ENCODE data around the gene ADD1.

Gene ADD1

DNA sequence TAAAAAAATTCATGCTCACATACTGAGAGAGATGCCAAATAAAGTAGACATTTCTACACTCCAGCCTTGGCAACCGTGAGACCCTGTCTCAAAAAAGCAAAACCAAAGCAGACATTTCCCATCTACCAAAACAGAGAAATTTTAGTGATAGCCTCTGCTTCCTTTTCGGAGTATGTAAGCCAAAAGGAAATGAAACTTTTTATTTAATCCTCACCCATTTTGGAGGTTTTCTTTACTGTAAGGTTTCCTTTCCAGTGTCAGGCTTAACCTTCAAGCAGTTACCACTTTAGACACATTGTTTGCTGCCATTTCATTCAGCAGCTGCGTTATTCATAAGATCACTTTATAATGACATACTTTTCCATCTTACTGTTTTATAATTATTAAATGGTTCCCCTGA is 15.9 kb downstream of the ADD1 start:
- DNase-seq (ENCODE audit: low read depth): no peak

DNA sequence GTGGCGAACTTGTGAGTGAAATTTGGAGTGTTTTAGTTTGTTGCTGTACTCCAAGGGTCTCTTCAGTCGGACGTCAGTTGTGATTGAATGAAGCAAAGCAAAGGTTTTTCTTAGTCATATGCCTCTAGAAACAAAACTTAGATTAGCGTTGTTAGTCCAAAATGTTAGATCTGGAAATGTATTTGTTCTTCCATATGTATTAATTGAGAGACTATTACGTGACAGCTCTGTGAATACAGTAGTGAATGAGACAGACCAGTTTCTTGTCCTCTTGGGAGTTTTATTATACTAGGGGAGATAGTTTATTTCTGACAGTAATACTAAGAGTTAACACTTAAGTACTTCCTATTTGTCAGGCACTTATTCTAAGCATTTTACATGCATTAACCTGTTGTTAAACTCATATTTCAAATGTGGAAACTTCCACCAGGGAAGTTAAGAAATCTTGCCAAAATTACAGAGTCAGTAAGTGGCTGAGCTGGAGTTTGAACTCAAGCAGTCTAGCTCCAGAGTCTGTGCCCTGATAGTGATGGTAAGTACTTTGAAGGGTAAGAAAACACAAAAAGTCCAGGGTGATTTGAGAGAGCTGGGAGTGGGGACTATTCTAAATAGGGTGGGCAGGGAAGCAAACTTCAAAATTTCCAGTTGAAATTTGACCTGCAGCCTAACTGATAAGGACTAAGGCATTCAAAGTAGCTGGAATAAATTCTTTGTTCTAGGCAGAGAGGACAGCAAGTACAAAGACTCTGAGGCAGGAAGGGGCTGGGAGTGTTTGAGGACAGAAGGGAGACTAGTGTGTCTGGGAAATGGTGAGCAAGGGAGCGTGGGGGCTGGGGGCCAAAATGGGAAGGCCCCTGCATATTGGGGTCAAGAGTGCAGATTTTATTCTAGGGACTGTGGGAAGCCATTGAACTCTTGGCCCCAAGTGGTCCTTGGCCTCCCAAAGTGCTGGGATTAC is 17.0 kb downstream of the ADD1 start:
- DNase-seq (ENCODE audit: low read depth): peak; percentile 61

DNA sequence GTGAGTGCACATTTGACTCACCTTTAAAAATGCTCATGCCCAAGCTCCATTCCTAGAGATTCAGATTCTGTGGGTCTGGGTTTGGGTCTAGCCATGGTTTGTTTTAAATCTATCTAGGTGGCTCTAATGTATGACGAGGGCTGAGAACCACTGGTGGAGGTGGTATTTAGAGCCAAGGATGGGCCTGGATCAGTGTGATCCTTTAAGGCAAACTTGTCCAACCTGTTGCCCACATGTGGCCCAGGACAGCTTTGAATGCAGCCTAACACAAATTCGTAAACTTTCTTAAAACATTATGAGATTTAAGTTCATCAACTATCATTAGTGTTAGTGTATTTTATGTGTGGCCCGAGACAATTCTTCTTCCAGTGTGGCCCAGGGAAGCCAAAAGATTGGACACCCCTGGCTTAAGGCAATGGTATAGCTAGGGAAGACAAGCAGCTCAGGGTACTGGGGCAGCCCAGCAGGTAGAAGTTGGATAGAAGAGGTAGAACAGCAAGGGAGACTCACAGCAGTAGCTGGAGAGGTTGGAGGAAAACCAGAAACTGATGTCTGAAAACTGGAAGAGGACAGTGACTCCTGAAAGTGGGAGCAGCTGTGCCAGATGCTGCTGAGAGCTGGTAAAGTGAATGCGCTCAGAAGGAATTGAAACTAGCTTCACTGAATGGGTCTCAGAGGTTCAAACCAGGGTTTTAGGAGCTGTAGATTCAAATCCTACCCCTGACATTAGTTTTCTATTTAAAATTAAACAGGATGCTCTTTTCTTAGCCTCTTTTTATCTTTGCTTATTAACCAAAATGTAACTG is 18.2 kb downstream of the ADD1 start:
- DNase-seq (ENCODE audit: low read depth): no peak

DNA sequence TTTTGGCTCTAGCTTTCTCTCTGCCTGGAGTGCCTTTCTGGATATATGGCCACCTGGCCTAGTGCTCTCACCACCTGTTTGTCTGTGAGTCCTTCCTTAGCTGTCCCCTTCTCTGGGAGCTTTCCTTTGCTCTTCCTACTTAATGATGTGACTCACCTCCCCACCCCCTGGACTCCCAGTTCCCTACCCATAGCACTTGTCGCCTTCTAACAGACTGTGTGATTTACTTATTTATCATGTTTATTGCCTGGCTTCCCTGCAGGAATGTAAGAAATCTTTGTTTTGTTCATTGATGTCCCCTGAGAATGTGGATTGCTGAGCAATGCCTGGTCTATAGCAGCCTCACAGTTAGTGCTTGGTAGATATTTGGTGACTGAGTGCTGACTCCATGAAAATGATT is 18.9 kb downstream of the ADD1 start:
- DNase-seq (ENCODE audit: low read depth): no peak

DNA sequence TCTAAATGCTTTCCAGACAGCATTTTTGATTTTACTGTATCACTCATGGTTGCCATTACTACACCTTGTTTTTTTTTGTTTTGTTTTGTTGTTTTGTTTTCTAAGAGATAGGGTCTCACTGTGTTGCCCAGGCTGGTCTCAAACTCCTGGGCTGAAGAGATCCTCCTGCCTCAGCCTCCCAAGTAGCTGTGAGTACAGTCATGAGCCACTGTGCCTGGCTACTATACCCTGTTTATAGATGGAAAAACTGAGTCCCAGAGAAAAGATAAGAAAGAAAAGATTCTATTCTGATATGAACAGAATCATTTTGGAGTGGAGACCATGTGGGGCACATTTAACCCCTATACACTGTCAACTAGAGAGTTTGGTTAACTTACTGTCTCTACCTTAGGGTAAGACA is 20.0 kb downstream of the ADD1 start:
- DNase-seq (ENCODE audit: low read depth): no peak

DNA sequence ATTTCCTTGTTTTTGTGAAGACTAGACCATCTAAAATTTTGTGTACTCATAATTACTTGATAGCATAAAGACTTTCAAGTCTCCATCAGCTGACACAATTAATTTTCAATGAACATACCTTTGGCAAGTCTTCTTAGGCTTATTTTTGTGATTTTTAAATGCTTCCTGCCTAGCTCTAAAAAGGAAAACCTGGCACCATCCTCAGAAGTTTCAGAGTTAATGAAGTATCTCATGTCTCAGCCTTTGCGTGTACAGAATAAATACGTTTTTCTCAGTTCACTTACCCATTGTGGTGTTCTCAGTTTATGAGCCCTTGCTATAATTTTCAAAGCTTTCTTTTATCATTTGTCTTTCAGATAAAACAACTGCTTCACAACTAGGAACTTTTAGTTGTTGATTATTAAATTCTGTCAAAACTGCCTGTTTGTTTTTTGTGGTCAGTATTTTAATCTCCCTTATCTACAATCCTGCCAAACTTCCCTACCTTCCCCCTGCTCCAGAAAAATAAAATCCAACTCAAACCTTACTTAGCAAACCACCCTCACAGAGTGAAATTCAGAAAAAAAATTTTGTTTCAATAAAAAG is 21.6 kb downstream of the ADD1 start:
- DNase-seq (ENCODE audit: low read depth): no peak

DNA sequence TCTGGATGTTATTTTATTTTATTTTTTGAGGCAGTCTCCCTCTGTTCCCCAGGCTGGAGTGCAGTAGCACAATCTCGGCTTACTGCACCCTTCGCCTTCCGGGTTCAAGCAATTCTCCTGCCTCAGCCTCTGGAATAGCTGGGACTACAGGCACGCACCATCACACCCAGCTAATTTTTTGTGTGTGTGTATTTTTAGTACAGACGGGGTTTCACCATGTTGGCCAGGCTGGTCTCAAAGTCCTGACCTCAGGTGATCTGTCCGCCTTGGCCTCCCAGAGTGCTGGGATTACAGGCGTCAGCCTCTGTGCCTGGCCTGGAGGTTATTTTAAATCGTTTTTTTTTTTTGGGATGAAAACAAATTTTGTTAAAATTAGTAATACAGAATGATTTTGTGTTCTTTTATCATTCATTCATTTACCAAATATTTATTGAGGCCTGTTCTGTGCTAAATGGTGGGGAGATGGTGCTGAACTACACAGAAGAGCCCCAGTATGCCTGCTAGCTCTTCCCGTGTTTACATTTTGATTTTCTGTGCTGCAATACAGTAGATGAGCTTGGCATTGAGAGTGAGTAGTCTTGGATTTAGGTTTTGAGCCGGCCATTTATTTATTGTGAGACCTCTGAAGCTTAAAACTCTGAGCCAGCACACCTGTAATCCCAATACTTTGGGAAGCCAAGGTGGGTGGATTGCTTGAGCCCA is 22.7 kb downstream of the ADD1 start:
- no peak for DNase-seq (ENCODE audit: low read depth)

DNA sequence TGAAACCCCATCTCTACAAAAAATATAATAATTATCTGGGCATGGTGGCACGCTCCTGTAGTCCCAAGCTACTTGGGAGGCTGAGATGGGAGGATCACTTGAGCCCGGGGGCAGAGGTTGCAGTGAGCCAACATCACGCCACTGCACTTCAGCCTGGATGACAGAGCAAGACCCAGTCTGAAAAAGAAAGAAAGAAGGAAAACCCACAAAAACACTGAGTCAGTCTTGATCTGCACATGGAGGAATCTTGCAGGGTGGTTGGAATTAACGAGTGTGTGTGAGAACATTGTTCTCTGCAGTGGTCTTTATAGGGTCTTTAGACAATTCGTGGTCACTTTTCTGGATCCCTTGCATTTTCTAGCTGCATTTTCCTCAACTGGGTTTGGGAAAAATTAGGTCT is 23.2 kb downstream of the ADD1 start:
- peak; percentile 60 for DNase-seq (ENCODE audit: low read depth)

DNA sequence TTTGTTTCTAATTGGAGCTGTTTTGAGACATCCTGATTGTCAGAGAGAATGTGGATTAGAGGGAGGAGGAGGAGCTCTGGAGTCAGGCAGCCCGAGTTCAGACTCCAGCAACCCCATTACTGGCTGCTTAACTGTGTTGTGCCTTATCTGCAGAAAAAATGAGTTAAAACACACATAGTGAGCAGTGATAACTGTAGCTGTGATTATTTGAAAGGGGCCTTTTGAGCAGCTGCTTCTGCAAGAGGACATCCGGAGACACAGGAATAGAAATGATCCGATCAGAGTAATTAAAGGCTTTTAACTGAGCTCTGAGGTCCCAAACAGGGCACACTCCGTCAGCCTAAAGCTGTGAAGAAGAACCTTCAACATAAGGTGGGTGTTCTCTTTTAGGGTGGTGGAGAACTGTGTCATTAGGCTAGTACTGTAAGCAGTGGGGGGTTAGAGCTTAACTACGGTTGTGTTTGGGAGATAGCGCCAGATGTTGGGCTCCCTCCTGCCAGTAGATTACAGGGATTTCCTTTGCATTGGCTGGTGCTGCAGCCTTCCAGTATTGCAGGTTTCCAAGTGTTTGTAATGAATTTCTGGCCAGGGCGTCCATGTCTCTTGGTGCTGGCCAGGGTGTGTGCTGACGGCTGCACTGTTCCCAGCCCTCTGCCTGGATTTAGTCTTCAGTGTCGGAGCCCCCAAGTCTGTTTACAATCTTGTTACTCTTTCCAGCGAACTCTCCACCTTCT is 24.3 kb downstream of the ADD1 start:
- DNase-seq (ENCODE audit: low read depth): peak; percentile 54

DNA sequence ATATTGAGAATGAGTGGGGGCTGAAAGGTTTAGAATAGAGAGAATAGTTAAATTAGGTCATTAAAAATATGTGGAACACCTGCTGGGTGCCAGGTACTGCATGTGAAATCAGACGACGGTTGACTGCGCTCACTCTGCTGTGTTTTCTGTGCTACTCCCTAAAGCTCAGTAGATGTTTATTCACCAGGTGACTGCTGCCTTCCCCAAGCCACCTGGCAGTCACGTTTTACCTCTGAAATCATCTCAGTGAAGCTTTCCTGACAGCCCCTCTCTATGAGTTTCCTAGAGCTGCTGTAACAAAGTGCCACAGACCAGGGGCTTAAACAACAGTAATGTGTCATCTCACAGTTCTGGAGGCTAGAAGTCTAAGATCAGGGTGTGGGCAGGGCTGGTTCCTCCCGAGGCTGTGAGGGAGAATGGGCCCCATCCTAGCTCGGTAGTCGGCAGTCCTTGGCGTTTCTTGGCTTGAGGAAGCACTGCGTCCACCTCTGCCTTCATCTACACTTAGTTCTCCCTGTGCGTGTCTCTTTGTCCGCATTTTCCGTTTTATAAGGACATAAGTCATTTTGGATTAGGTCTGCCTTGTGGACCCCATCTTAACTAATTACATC is 25.3 kb downstream of the ADD1 start:
- no peak for DNase-seq (ENCODE audit: low read depth)

DNA sequence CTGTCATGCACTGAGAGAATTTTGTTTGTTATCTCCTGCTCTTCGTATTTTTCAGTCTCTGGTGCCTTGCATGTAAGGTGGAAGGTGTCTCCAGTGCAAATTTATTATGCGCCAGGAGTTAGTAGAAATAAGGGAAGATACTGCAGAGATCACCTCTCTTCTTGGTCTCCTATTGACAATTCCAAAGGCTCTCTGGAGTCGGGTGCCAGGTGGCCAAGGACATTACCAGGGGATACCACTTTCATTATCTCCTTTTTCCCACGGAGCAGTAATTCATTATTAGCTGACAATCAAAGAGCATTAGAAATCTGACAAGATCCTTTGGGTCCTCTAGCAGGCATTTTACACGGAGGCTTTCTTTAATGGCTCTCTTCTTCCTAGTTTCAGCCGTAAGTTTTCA is 26.0 kb downstream of the ADD1 start:
- no peak for DNase-seq (ENCODE audit: low read depth)

DNA sequence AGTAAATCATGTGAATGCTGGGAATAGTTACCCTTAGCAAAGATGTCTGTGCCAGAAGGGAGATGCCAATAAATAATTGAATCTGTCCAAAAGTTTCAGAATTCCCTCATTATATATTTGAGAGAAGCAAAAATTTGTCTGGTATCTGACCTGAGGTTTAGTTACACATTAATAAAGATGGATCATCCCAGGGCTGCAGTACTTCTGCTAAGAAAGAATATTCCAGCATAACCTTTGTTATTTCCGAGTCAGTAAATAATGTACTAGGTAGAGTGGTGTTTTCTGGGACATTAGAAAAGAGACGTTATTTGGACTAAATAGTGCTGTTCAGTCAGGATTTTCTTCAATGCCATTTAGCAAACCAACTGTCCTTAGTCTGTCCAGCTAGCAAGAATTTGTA is 26.4 kb downstream of the ADD1 start:
- DNase-seq (ENCODE audit: low read depth): no peak

DNA sequence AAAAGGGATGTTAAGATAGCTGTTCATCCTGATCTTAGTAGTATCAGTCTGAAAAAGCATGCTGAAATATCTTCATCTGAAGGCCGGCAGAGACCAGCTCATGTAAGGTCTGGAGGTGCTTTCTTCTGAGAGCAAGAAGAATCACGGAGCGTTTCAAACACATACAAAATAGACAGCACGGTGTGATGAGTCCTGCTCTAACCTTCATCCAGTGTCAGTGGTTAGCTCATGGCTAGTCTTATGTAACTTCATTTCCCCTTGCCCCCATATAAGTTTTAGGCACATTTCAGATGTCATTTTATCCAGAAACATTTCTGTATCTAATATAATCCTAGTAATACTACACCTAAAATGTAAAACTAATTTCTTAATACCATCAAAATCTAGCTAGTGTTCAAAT is 27.8 kb downstream of the ADD1 start:
- no peak for DNase-seq (ENCODE audit: low read depth)

DNA sequence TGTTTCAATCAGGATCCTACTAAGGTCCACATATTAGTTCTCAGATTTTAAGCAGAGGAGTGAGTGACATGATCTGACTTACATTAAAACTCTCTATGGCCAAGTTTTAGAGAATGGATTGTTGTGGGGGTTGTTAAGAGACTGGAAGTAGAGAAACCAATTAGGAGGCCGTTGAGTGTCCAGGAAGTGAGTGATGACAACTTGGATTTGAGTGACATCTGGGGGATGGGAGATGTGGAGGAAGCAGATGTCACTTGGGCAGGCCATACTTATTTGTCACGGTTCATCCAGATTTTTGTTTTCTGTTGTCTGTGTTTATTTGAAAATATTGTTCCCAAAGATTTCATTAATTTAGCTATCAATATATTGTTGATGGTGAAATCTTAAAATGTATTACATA is 28.3 kb downstream of the ADD1 start:
- no peak for DNase-seq (ENCODE audit: low read depth)

DNA sequence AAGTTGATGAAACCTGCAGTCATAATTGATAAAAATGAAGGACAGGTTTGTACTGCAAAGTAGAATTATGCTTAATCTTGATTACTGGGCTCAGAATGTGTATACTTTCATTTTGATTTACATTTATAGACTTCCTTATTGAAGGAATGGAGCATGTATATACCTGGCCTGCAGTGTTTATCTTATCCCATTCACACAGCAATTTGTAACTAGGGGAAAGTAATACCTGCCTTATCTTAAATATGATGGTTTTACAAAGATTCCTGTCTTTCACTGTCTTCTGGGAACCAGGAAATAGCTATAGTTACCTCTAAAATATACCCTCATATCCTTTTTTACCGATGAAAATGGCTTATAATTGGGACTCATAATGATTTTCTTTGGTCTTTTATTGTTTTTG is 29.7 kb downstream of the ADD1 start:
- no peak for DNase-seq (ENCODE audit: low read depth)

DNA sequence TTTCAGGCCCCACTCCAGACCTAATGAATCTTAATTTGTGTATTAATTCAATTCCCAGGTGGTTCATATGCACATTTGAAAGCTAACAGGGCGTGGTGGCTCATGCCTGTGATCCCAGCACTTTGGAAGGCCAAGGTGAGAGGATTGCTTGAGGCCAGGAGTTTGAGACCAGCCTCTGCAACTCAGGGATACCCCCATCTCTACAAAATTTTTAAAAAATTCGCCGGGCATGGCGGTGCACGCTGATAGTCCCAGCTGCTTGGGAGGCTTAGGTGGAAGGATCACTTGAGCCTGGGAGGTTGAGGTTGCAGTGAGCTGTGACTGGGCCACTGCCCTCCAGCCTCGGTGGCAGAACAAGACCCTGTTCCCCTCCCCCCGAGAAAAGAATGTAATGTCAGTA is 31.2 kb downstream of the ADD1 start:
- no peak for DNase-seq (ENCODE audit: low read depth)

DNA sequence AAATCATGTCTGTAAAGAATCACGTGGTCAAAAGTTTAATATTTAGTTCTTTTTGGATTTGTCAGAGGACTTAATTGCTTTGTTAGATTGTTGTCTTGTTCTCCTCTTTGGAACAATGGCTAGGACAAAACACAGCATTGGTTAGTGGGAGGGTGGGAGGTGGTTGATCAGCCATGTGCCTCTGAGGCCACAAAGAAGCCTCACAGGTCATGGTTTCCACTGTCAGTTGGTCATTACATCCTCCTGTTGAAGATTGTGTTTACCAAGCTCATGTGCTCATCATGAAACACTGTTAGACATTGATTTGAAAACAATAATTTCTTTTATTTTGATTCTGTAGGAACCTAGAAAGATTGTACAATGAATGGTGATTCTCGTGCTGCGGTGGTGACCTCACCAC is 31.9 kb downstream of the ADD1 start:
- no peak for DNase-seq (ENCODE audit: low read depth)

DNA sequence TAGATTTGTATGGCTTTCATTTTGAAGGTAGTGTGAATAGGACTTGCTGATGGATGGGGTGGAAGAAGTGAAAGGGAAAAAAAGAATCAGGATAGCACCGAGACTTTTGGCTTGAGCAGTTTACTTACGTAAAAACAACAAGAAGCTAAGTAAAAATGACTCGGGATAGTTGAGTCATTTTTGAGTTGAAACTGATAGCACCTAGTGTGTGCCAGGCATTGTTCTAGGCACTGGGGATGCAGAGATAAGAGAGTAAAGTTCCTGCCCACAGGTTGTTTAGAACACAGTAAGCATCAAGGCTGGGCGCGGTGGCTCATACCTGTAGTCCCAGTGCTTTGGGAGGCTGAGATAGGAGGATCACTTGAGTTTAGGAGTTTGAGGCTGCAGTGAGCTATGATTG is 34.7 kb downstream of the ADD1 start:
- no peak for DNase-seq (ENCODE audit: low read depth)

DNA sequence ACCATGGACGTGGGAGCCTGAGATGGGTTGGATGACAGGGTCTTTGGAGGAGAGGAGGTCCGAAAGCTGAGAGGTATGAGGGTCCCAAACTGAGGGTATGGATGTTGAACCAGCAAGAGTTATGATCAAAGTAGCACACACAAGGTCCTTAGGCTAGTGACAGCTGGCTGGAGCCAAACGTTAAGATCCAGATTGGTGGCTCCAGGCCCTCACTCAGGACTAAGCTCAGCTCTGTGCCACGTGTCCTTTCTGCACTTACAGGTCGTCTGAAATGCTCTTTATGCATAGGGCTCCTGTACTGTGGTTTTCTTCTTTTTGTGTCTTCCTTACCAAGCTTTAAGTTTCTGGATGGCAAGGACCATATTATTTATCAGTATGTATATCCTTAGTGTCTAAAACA is 35.4 kb downstream of the ADD1 start:
- DNase-seq (ENCODE audit: low read depth): no peak

DNA sequence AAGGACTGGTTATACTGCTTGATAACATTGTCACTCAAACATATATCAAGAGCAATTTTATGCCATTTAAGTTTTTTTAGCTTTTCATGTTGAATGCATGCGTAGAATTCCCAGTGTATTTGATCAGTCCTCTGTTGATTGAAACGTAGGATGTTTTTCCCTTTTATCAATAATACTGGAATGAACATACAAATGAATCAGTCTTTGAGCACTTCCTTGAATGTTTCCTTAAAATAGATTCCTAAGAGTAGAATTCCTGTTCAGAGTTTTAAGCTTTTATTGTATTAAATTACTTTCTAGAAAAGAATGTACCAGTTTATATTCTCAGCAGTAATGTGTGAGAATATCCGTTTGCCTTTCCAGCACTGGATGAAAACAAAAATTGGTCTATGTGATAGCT is 37.8 kb downstream of the ADD1 start:
- no peak for DNase-seq (ENCODE audit: low read depth)

DNA sequence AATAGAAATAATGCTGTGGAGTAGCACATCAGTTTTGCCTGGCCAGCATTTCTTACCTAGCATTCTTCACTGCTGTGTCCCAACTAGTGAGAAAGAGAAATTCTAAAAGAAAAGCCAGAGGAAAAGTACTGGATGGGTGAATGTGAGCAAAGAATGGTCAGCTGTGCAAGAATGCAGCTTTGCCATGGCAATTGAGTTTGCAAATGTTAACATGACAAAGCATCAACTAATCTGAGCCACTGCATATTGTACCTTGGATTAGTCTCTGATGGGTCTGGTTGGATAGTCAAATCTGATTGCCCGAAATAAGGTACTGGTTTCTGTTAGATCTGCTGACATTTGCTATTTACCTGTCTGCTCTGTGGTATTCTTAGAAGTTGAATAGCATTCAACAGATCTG is 38.7 kb downstream of the ADD1 start:
- no peak for DNase-seq (ENCODE audit: low read depth)
